HepG2 (cell line): Measurements from ENCODE around the gene STPG4. TPM values are rescaled to one million over a fixed set of nuclear protein-coding genes. Genes with fewer than 3 reads are reported as not detected.

Source experiments
- AHDC1 ChIP-seq: sonication (generic); formaldehyde crosslinking; IDR thresholded peaks from 2 replicates; pipeline ENCODE4 v1.5.1; 2020; ENCODE audit warnings: mild to moderate bottlenecking, missing genetic modification reagents, borderline replicate concordance
- ETS1 ChIP-seq: sonication (generic); formaldehyde crosslinking; IDR thresholded peaks from 2 replicates; pipeline ENCODE4 v1.4.0; 2020; ENCODE audit warnings: missing genetic modification reagents
- HMGXB4 ChIP-seq, 2 experiments: sonication (generic) in 1 of 2; formaldehyde crosslinking in 1 of 2; IDR thresholded peaks; 2 replicates each; pipeline versions ENCODE4 v1.4.0 to v1.6.1; 2018 to 2020; ENCODE audit warnings: missing genetic modification reagents in 2 of 2, borderline replicate concordance in 1 of 2, low read depth in 1 of 2, mild to moderate bottlenecking in 1 of 2, missing biosample characterization in 1 of 2
- KMT2B ChIP-seq: IDR thresholded peaks from 2 replicates; pipeline ENCODE4 v1.6.1; 2016; ENCODE audit warnings: missing genetic modification reagents, missing compliant biosample characterization
- RNF219 ChIP-seq: sonication (generic); formaldehyde crosslinking; IDR thresholded peaks from 2 replicates; pipeline ENCODE4 v1.5.0; 2020; ENCODE audit warnings: mild to moderate bottlenecking, missing genetic modification reagents
- SPEN ChIP-seq: sonication (generic); formaldehyde crosslinking; IDR thresholded peaks from 2 replicates; pipeline ENCODE4 v1.5.1; 2020; ENCODE audit warnings: low read depth, mild to moderate bottlenecking, missing genetic modification reagents
- THAP7 ChIP-seq: sonication (generic); formaldehyde crosslinking; IDR thresholded peaks from 2 replicates; pipeline ENCODE4 v1.8.1; 2023; ENCODE audit warnings: mild to moderate bottlenecking, missing genetic modification reagents
- ZBTB46 ChIP-seq: sonication (generic); formaldehyde crosslinking; IDR thresholded peaks from 2 replicates; pipeline ENCODE4 v1.4.0; 2020; ENCODE audit warnings: mild to moderate bottlenecking, missing genetic modification reagents, borderline replicate concordance
- ZNF512 ChIP-seq: sonication (generic); formaldehyde crosslinking; IDR thresholded peaks from 2 replicates; pipeline ENCODE4 v1.4.0; 2020; ENCODE audit warnings: mild to moderate bottlenecking, missing genetic modification reagents
- ZNF775 ChIP-seq: sonication (generic); formaldehyde crosslinking; IDR thresholded peaks from 2 replicates; pipeline ENCODE4 v1.4.0; 2020; ENCODE audit warnings: missing genetic modification reagents, mild to moderate bottlenecking, moderate library complexity, borderline replicate concordance
- polyA plus RNA-seq, 8 experiments: library from polyadenylated mRNA; depleted of rRNA in 3 of 8; stranded (reverse) in 7 of 8; unstranded in 1 of 8; fragments of >200 nt; fragmentation: Illumina TruSeq in 4 of 8; extraction: Trizol in 4 of 8; gene quantifications; 2 replicates each; pipeline versions ENCODE4 v1.2.1 to v1.2.3, GENCODE V29; 2011 to 2016; ENCODE audit warnings: low read depth in 4 of 8, missing spikeins in 1 of 8, mixed read lengths in 1 of 8; ENCODE audit not compliant: insufficient read depth in 1 of 8
- total RNA-seq, 5 experiments: library from RNA; depleted of rRNA; stranded (reverse); fragments of >200 nt; fragmentation: Illumina TruSeq; extraction: Trizol; gene quantifications; 2 replicates each; pipeline ENCODE4 v1.2.3, GENCODE V29; 2016; ENCODE audit warnings: low read depth in 1 of 5

Gene STPG4
- total and polyA plus RNA-seq, 2 of the 13 experiments (the other 11 are each of a cell fraction or from before 2014, with no cell fraction given) = 0.11 to 0.15 TPM

- TF ChIP-seq ZBTB46 = no peak
- TF ChIP-seq HMGXB4 (CRISPR knock-in tag; IDR thresholded peaks at IDR 0.05; ENCODE audit: borderline replicate concordance in 1 of 2, low read depth in 1 of 2) = peak; percentile 23 to 68; a peak in 3 of 4 replicates
- TF ChIP-seq ZNF775 (CRISPR knock-in tag) = no peak; the same call in 1 of the 2 replicates
- no peak for TF ChIP-seq SPEN (CRISPR knock-in tag)
- no peak; the same call in 1 of the 2 replicates for TF ChIP-seq KMT2B (CRISPR knock-in tag)
- TF ChIP-seq ETS1 (CRISPR knock-in tag) = no peak
- TF ChIP-seq THAP7 (CRISPR knock-in tag) = no peak
- TF ChIP-seq ZNF512 = no peak
- peak; percentile 89; the same call in 1 of the 2 replicates for TF ChIP-seq AHDC1 (CRISPR knock-in tag)
- no peak for TF ChIP-seq RNF219 (CRISPR knock-in tag)
These were observed 76.3 kb downstream of the STPG4 start (continued) for GRCh38 chr2:47078541-47079482.
